OCI-LY7 (cell line): ENCODE results near the gene CFLAR. TPM values are rescaled to one million over a fixed set of nuclear protein-coding genes. Genes with fewer than 3 reads are reported as not detected.
"Not testable (repeated sequence)": the region's sequence is repeated elsewhere in the genome, so short reads cannot be mapped to it uniquely, and the experiment has no call there.

ENCODE experiments used
- BruUV-seq: library from RNA; stranded (reverse); fragments of 400-500 nt; replicated peaks from 2 replicates; lab custom pipeline; 2021; lab: Mats Ljungman, UMichigan
- CTCF ChIA-PET: fragments of 300-600 bp; sonication (Branson Sonifier 250); formaldehyde crosslinking; loops from one replicate; lab custom pipeline; 2022; ENCODE audit warnings: antibody characterized with exemption; ENCODE audit not compliant: unreplicated experiment; lab: Charles Lee
- POLR2A ChIA-PET: fragments of 300-600 bp; sonication (Branson Sonifier 250); formaldehyde crosslinking; loops from one replicate; lab custom pipeline; 2022; ENCODE audit warnings: antibody characterized with exemption; lab: Charles Lee
- DNase-seq: peaks from one replicate; pipeline ENCODE4 v3.0.0-alpha.2; 2015; ENCODE audit warnings: low spot score
- H2AFZ ChIP-seq: fragments of 200-600 bp; sonication (generic), shearing (Covaris generic); 2 replicates; pipeline ENCODE4 v1.6.1; 2014; ENCODE audit warnings: mild to moderate bottlenecking, antibody characterized with exemption, low read length, moderate library complexity
- H3K27ac ChIP-seq: fragments of 200-600 bp; sonication (generic); 2 replicates; pipeline ENCODE4 v1.5.1; 2014; ENCODE audit warnings: mixed run types, low read depth, mild to moderate bottlenecking, moderate library complexity, low read length, inconsistent platforms; ENCODE audit not compliant: poor library complexity, severe bottlenecking
- H3K36me3 ChIP-seq: fragments of 200-600 bp; sonication (generic); 2 replicates; pipeline ENCODE4 v1.6.1; 2014; ENCODE audit warnings: mild to moderate bottlenecking, antibody characterized with exemption, low read length, moderate library complexity, mixed read lengths; ENCODE audit not compliant: insufficient read depth
- H3K4me1 ChIP-seq: fragments of 200-600 bp; sonication (generic); 2 replicates; pipeline ENCODE4 v1.5.1; 2014; ENCODE audit warnings: mild to moderate bottlenecking, low read length; ENCODE audit not compliant: insufficient read depth, poor library complexity, severe bottlenecking
- H3K4me2 ChIP-seq: fragments of 200-600 bp; sonication (generic); 2 replicates; pipeline ENCODE4 v1.6.1; 2014; ENCODE audit warnings: mild to moderate bottlenecking, low read length
- H3K4me3 ChIP-seq: fragments of 200-600 bp; sonication (generic); 2 replicates; pipeline ENCODE4 v1.5.1; 2014; ENCODE audit warnings: mild to moderate bottlenecking, low read depth, low read length; ENCODE audit not compliant: poor library complexity, severe bottlenecking
- H3K79me2 ChIP-seq: fragments of 200-600 bp; sonication (generic); 2 replicates; pipeline ENCODE4 v1.6.1; 2016; ENCODE audit warnings: low read depth, mild to moderate bottlenecking, low read length, moderate library complexity, mixed read lengths; ENCODE audit not compliant: insufficient read depth
- H3K9me2 ChIP-seq: fragments of 200-600 bp; sonication (generic); 2 replicates; pipeline ENCODE4 v1.6.1; 2016; ENCODE audit warnings: mild to moderate bottlenecking, low read length, mixed read lengths; ENCODE audit not compliant: insufficient read depth
- H3K9me3 ChIP-seq: fragments of 200-600 bp; sonication (generic); 2 replicates; pipeline ENCODE4 v1.6.1; 2014; ENCODE audit warnings: mild to moderate bottlenecking, mixed run types, low read length, mixed read lengths
- H4K20me1 ChIP-seq: fragments of 200-600 bp; sonication (generic); 2 replicates; pipeline ENCODE4 v1.6.1; 2014; ENCODE audit warnings: mild to moderate bottlenecking, antibody characterized with exemption, low read length, moderate library complexity, mixed read lengths; ENCODE audit not compliant: insufficient read depth
- EZH2phosphoT487 ChIP-seq: fragments of 200-600 bp; sonication (generic); IDR thresholded peaks from 2 replicates; pipeline ENCODE4 v1.6.1; 2018; ENCODE audit warnings: low read depth, borderline replicate concordance, mild to moderate bottlenecking, mixed run types, antibody characterized with exemption, low read length, moderate library complexity, mixed read lengths
- intact Hi-C: fragments of 100-400 bp; cut with micrococcal nuclease; formaldehyde crosslinking; loops from one replicate; pipeline ENCODE4 v1.10.0; 2022; ENCODE audit not compliant: unreplicated experiment
- total RNA-seq, 2 experiments: library from RNA; depleted of rRNA in 1 of 2; stranded (reverse); fragments of >200 nt in 1 of 2; shearing (Covaris generic) in 1 of 2; gene quantifications; 2 replicates each; pipeline ENCODE4 v1.2.3, GENCODE V29; 2014 to 2022
- TF ChIP-seq, protein P1 (sequence below): fragments of 200-600 bp; sonication (generic); conservative IDR thresholded peaks from 2 replicates; pipeline ENCODE4 v1.5.1; 2014; ENCODE audit warnings: mild to moderate bottlenecking, antibody characterized with exemption, low read length, moderate library complexity, mixed read lengths

The CFLAR gene
- total RNA-seq, 2 experiments from 2014 or later = 42.8 to 82.5 TPM

DNA sequence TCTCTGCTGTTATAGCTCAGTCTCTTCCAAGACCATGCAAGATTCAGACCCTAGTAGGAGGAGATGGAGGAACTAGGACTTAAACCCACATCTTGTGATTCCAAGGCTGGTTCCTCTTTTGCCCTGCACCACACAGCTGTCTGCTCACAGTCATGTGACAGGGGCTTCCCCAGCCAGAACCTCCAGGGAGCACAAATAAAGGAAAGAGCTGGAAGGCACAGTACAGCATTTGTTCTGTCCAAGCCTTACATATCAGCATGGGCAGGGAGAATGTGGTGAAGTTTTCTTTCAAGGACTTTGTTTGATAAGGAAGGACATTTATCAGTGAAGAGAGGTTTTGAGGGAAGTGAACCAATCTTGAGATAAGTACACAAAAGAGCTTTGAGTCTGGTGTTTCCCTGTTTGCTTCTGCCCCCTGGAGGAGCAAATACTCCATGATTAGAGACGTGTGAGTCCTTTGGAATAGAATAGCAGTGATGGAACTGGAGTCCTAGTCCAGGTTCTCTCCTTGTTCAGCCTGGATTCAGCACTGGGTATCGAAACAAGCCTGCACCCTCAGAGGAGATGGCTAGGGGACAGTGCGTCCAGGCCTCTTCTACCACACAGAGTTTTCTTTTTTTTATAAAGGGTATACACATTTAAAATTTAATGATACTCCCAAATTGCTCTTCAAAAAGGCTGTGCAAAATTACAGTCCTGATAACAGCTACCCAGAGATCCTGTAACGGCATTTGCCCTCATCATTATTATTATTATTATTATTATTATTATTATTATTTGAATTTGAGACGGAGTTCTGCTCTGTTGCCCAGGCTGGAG lies 42.4 kb downstream of the CFLAR start:
- H4K20me1 ChIP-seq = no peaks in the 10 kb centered on the region
- peak overlapping the region; percentile 43 for H3K4me2 ChIP-seq
- BruUV-seq = no TSS peak
- H3K27ac ChIP-seq = peak overlapping the region; percentile 55
- no peaks in the 10 kb centered on the region for H3K9me3 ChIP-seq
- H2AFZ ChIP-seq = peak overlapping the region; percentile 67
- H3K9me2 ChIP-seq = no peaks in the 10 kb centered on the region
- CTCF ChIA-PET = interaction anchor here (0.8 to 2.7 kb wide), 6 partner anchors 9 to 89 kb away, joined by 3 to 14 read pairs (median 4); no protein-coding TSS in a partner anchor
- peaks cover 37% of the 10 kb centered on the region for H3K36me3 ChIP-seq
- peak overlapping the region; percentile 24 for H3K4me3 ChIP-seq
- H3K79me2 ChIP-seq = no peaks in the 10 kb centered on the region
- POLR2A ChIA-PET = interaction anchor here (0.6 to 2.1 kb wide), 19 partner anchors 10 to 1761 kb away, joined by 3 to 19 read pairs (median 4); partner anchors contain the start of genes NDUFB3, NIF3L1 and PPIL3
- peak; percentile 83 for DNase-seq
- intact Hi-C loops = loop anchor here (1.0 to 5.0 kb wide), 4 partner anchors 40 to 251 kb away; partner anchors contain the start of genes HYCC2 and ORC2
- peaks cover 20% of the 10 kb centered on the region for H3K4me1 ChIP-seq
- TF ChIP-seq EZH2phosphoT487 = no peak
- TF ChIP-seq, protein P1, sequence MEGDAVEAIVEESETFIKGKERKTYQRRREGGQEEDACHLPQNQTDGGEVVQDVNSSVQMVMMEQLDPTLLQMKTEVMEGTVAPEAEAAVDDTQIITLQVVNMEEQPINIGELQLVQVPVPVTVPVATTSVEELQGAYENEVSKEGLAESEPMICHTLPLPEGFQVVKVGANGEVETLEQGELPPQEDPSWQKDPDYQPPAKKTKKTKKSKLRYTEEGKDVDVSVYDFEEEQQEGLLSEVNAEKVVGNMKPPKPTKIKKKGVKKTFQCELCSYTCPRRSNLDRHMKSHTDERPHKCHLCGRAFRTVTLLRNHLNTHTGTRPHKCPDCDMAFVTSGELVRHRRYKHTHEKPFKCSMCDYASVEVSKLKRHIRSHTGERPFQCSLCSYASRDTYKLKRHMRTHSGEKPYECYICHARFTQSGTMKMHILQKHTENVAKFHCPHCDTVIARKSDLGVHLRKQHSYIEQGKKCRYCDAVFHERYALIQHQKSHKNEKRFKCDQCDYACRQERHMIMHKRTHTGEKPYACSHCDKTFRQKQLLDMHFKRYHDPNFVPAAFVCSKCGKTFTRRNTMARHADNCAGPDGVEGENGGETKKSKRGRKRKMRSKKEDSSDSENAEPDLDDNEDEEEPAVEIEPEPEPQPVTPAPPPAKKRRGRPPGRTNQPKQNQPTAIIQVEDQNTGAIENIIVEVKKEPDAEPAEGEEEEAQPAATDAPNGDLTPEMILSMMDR = peak; percentile 87

DNA sequence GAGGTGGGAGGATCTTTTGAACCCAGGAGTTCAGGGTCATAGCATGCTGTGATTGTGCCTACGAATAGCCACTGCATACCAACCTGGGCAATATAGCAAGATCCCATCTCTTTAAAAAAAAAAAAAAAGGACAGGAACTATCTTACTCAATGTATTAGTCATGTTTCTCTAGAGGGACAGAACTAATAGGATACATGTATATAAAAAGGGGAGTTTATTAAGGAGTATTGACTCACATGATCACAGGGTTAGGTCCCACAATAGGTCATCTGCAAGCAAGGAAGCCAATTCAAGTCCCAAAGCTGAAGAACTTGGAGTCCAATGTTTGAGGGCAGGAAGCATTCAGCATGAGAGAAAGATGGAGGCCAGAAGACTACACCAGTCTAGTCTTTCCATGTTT lies 48.2 kb downstream of the CFLAR start:
- no peak for DNase-seq
- no peaks in the 10 kb centered on the region for H3K9me2 ChIP-seq
- ChIA-PET POLR2A (interaction anchor here (0.6 kb wide), 1 partner anchor 464 kb away, joined by 3 read pairs; no protein-coding TSS in a partner anchor), CTCF (no interaction called here)
- H3K4me3 ChIP-seq = no peak overlapping the region
- no peak overlapping the region for H2AFZ ChIP-seq
- H3K27ac ChIP-seq = no peak overlapping the region
- H3K4me2 ChIP-seq = no peak overlapping the region
- no peaks in the 10 kb centered on the region for H3K9me3 ChIP-seq
- H3K79me2 ChIP-seq = no peaks in the 10 kb centered on the region
- H3K36me3 ChIP-seq = peaks cover 55% of the 10 kb centered on the region
- no peak for TF ChIP-seq EZH2phosphoT487
- TF ChIP-seq, protein P1 = no peak
- intact Hi-C loops = no loop called here
- peaks cover 10% of the 10 kb centered on the region for H3K4me1 ChIP-seq
- no peaks in the 10 kb centered on the region for H4K20me1 ChIP-seq
- TSS peak; percentile 30 for BruUV-seq

DNA sequence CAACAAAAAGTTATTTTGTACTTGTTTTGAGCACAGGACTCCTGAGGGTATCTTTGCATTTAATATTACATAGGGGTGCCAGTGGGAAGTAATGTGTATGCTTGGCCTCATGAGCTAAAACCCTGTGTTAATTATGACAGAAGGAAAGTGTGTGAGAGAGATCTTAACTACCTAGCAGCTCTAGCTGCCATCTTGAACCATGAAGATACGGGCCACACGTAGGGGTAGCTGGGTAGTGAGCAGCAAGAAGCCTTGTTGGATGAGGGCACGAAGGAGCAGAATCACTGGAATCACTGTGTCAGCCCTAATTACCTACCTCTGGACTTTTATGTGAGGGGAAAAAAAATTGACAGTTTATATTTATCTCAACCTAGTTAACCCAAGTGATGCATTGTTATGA lies 51.6 kb downstream of the CFLAR start:
- no peaks in the 10 kb centered on the region for H3K9me2 ChIP-seq
- CTCF ChIA-PET = interaction anchor here (0.5 to 1.2 kb wide), 2 partner anchors 10 to 164 kb away, joined by 3 to 4 read pairs; no protein-coding TSS in a partner anchor

DNA sequence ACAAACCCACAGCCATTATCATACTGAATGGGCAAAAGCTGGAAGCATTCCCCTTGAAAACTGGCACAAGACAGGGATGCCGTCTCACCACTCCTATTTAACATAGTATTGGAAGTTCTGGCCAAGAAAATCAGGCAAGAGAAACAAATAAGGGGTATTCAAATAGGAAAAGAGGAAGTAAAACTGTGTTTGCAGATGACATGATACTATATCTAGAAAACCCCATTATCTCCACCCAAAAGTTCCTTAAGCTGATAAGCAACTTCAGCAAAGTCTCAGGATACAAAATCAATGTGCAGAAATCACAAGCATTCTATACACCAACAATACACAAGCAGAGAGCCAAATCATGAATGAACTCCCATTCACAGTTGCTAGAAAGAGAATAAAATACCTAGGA lies 52.5 kb downstream of the CFLAR start:
- CTCF ChIA-PET, H3K79me2 ChIP-seq, H3K9me2 ChIP-seq, H3K4me3 ChIP-seq, BruUV-seq, H3K27ac ChIP-seq, POLR2A ChIA-PET, H4K20me1 ChIP-seq, H3K9me3 ChIP-seq, H2AFZ ChIP-seq, intact Hi-C loops: not testable (repeated sequence)
- DNase-seq = peak; percentile 20
- peaks cover 28% of the 10 kb centered on the region for H3K36me3 ChIP-seq
- H3K4me1 ChIP-seq = peaks cover 10% of the 10 kb centered on the region
- H3K4me2 ChIP-seq = peak overlapping the region; percentile 55

More for the DNA sequence above, 51.6 kb downstream of the CFLAR start:
- Histone ChIP-seq H3K27ac (no peak overlapping the region), H3K4me3 (no peak overlapping the region), H3K4me1 (peaks cover 10% of the 10 kb centered on the region), H3K4me2 (no peak overlapping the region), H4K20me1 (no peaks in the 10 kb centered on the region), H3K9me3 (no peaks in the 10 kb centered on the region), H3K36me3 (peaks cover 38% of the 10 kb centered on the region), H2AFZ (no peak overlapping the region), H3K79me2 (no peaks in the 10 kb centered on the region)
- TF ChIP-seq EZH2phosphoT487 = no peak
- TF ChIP-seq, protein P1 = no peak
- intact Hi-C loops = no loop called here
- no peak for DNase-seq
- no TSS peak for BruUV-seq
- POLR2A ChIA-PET = no interaction called here
